Activated CD4-positive, alpha-beta T cell treated with anti-CD3 and anti-CD28 coated beads, Interleukin-2, amount 50 U/mL, for 4 hours (primary cell): ENCODE results near the gene PPP4R3B.
A peak's percentile ranks its signal among the peaks of the same experiment; 100 is the strongest.
"Not testable (repeated sequence)": the region's sequence is repeated elsewhere in the genome, so short reads cannot be mapped to it uniquely, and the experiment has no call there.

Experiments used
- DNase-seq, 2 experiments: peaks; one replicate each; pipeline ENCODE4 v3.0.0-alpha.2; 2020

Gene PPP4R3B

DNA sequence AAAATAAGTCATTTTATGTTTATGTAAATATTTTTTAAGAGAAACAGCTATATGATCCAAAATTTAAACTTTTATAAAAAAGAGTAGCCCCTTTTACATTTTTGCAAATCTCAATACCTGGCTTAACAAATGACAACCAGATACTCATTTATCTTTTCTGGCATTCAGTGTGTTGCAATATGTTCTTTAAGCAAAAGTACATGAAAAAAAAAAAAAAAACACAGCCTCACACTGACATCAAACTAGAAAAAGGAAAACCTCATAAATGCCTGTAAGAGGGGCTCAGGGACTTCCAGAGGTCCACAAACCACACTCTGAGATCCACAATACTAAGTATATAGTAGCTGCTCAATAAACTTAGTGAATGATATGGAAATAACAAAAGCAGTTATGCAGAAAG lies 21.9 kb downstream of the PPP4R3B start:
- no peak for DNase-seq

DNA sequence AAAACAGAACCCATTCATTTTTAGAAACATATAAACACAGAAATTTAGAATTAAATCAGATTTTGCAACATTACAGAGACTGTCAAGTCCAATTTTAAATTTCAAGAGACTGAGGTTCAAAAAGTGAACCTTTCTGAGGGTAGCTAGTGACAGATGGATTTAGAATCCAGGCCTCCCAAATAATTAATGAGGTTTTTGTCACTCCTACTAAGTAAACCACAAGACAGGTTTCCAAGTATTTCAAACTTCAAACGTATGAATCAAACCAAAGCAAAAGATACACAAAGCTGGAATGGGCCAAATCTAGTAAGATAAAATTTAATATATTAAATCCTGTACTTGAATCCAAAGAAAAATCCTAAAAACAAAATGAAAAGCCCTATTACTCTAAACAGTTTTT lies 25.3 kb downstream of the PPP4R3B start:
- DNase-seq = no peak

- DNase-seq = no peak
Measured at GRCh38 chr2:55590810-55591440, 26.5 kb downstream of the PPP4R3B start.

DNA sequence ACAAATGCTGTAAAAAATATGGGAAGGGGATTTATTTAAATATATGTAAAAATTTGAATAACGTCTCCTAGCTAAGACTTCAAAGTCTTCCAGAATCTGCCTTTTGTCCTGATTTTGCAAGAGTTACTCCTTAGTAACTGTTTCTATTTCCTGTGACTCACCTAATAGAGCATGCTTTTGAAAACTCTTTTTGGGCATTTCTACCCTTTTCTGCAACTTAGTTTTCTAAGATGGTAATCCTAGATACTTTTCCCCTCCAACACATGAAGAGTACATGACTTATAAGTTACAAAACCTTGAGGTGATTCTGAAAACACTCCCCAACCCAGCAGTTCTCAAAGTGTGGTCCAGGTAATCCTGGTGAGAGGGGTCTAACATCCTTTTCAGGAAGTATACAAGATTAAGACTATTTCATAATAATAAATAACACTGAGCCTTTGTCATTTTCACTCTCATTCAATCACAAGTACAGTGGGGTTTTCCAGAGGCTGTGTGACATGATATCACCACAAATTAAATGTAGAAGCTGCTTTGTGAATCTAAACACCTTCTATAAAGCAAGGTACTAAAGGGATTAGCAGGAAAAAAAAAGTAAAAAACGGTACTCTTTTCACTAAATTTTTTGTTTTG lies 31.9 kb downstream of the PPP4R3B start:
- DNase-seq = no peak

GRCh38 chr2:55581874-55582547 lies 35.4 kb downstream of the PPP4R3B start:
- no peak for DNase-seq

GRCh38 chr2:55581435-55581834 lies 36.0 kb downstream of the PPP4R3B start:
- no peak for DNase-seq

- not testable (repeated sequence) for DNase-seq
Measured at GRCh38 chr2:55569002-55569401, 48.4 kb downstream of the PPP4R3B start.

DNA sequence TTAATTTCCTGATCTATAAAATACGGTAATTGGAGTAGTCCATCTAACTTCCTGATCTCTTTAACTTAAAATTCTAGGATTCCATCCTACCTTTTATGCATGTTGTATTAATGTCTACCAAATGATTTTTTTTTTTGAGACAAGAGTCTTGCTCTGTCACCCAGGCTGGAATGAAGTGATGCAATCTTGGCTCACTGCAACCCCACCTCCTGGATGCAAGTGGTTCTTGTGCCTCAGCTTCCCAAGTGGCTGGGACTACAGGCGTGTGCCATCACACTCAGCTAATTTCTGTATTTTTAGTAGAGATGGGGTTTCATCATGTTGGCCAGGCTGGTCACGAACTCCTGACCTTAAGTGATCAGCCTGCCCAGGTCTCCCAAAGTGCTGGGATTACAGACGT lies 50.1 kb downstream of the PPP4R3B start:
- DNase-seq = no peak

DNA sequence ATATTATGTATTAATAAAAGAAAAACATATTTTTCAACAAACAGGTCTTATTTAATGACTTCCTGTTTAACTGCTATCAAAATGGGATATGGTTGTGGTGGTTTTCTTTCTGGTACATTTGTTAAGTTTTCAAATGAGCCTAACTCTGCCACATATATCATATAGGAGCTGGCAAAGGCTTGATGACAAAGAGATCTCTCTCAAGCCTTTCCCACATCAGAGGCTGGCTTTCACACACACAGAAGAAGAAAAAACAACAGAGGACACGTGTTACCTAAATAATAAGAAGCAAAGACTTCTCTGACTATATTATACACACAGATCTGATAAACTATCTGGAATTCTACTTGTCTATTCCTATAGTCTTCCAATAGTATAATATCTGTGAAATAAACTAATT lies 51.8 kb downstream of the PPP4R3B start:
- no peak for DNase-seq

GRCh38 chr2:55560855-55561254 lies 56.6 kb downstream of the PPP4R3B start:
- no peak for DNase-seq

GRCh38 chr2:55556809-55557208 lies 60.6 kb downstream of the PPP4R3B start:
- no peak for DNase-seq

- no peak for DNase-seq
Measured at GRCh38 chr2:55555977-55556376, 61.4 kb downstream of the PPP4R3B start.

- no peak for DNase-seq
Measured at GRCh38 chr2:55553321-55553720, 64.1 kb downstream of the PPP4R3B start.

GRCh38 chr2:55550368-55551102 lies 66.9 kb downstream of the PPP4R3B start:
- no peak for DNase-seq

GRCh38 chr2:55547679-55548078 lies 69.7 kb downstream of the PPP4R3B start:
- not testable (repeated sequence) for DNase-seq

GRCh38 chr2:55547001-55547400 lies 70.4 kb downstream of the PPP4R3B start:
- DNase-seq = no peak

DNA sequence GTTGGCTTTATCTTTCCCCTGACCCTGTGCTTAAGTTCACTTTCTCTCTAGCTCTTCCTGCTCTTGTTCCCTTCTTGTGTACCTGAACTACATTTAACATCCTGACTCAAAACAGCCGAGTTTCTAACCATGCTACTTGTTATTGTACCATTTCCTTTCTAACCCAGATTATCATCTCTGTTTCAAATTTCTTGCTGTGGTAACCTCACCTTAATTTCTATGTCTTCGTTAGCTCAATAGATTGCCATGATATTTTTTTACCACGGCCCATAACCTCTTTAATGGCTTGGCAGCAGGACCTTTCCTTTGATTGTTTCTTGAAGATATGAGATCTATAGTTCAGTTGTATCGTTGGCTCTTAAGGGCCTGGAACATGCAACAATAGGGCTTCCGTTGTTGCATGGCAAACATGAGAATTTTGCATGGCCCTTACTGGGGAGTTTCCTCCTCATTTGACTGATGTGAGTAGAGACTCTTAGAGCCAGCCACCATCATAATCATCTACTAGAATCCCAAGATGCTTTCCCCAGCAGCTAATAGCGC lies 86.8 kb downstream of the PPP4R3B start:
- no peak for DNase-seq

GRCh38 chr2:55526174-55526573 lies 91.2 kb downstream of the PPP4R3B start:
- DNase-seq = no peak

DNA sequence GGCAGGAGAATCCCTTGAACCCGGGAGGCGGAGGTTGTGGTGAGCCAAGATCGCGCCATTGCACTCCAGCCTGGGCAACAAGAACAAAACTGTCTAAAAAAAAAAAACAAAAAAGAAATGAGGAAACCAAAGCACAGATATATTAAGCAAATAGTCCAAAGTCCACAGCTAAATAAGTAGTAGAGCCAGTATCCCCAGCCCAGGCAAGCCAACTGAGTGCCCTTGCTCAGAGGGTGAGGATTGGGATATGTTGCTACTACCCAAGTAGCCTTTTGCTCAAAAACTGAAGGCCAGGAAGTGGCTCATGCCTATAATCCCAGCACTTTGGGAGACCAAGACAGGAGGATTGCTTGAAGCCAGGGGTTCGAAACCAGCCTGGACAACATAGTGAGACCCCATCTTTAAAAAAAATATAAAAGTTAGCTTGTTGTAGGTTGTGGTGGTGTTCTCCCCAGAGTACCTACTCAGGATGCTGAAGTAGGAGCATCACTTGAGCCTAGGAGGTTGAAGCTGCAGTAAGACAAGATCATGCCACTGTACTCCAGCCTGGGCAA lies 92.5 kb downstream of the PPP4R3B start:
- no peak for DNase-seq

- DNase-seq = peak in 1 of 2 experiments; percentile 36
Measured at GRCh38 chr2:55519938-55520885, 97.2 kb downstream of the PPP4R3B start.

GRCh38 chr2:55518841-55519165 lies 98.6 kb downstream of the PPP4R3B start:
- peak in 1 of 2 experiments; percentile 4 for DNase-seq
